Keratinocyte (primary cell): ENCODE measurements around the gene GTF2I. TPM values are rescaled to one million over a fixed set of nuclear protein-coding genes. Genes with fewer than 3 reads are reported as not detected.

Source experiments
- DNase-seq: peaks from one replicate; pipeline ENCODE4 v3.0.0-alpha.2; 2011; ENCODE audit warnings: low read depth, missing footprints, low spot score
- FAIRE-seq: peaks from 2 replicates; lab custom pipeline; 2011; peaks lifted over from hg19 to GRCh38; lab: Jason Lieb, UNC
- H2AFZ ChIP-seq: 2 replicates; pipeline ENCODE4 v1.6.0; 2012; ENCODE audit warnings: low read length, control low read depth, inconsistent platforms; ENCODE audit not compliant: control insufficient read depth
- H3K27ac ChIP-seq: 2 replicates; pipeline ENCODE4 v1.5.1; 2011; ENCODE audit warnings: low read length; ENCODE audit not compliant: control insufficient read depth, insufficient read depth
- H3K27me3 ChIP-seq: 3 replicates; pipeline ENCODE4 v1.6.0; 2011; ENCODE audit warnings: low read length; ENCODE audit not compliant: control insufficient read depth, insufficient read depth; ENCODE audit errors: extremely low read depth
- H3K36me3 ChIP-seq, 2 experiments: 2 replicates in 1 of 2; 3 replicates in 1 of 2; pipeline ENCODE4 v1.5.1; 2011; ENCODE audit warnings: low read length in 2 of 2, mild to moderate bottlenecking in 1 of 2; ENCODE audit not compliant: control insufficient read depth in 2 of 2, insufficient read depth in 2 of 2; ENCODE audit errors: extremely low read depth in 1 of 2
- H3K4me1 ChIP-seq: 3 replicates; pipeline ENCODE4 v1.5.1; 2011; ENCODE audit warnings: low read length; ENCODE audit not compliant: control insufficient read depth, insufficient read depth; ENCODE audit errors: extremely low read depth
- H3K4me2 ChIP-seq: 3 replicates; pipeline ENCODE4 v1.6.0; 2011; ENCODE audit warnings: low read depth, low read length; ENCODE audit not compliant: control insufficient read depth, insufficient read depth; ENCODE audit errors: extremely low read depth
- H3K4me3 ChIP-seq, 3 experiments: fragments of 200-600 bp in 1 of 3; sonication (generic) in 1 of 3; 2 replicates in 2 of 3; 3 replicates in 1 of 3; pipeline ENCODE4 v1.5.1; 2011 to 2016; ENCODE audit warnings: low read length in 3 of 3, mild to moderate bottlenecking in 3 of 3, control low read depth in 2 of 3, inconsistent platforms in 1 of 3, low read depth in 1 of 3, mixed read lengths in 1 of 3, mixed run types in 1 of 3, moderate library complexity in 1 of 3; ENCODE audit not compliant: control insufficient read depth in 2 of 3, insufficient read depth in 2 of 3; ENCODE audit errors: extremely low read depth in 1 of 3
- H3K79me2 ChIP-seq: 2 replicates; pipeline ENCODE4 v1.6.0; 2012; ENCODE audit warnings: low read length; ENCODE audit not compliant: control insufficient read depth, insufficient read depth
- H3K9ac ChIP-seq: 3 replicates; pipeline ENCODE4 v1.6.0; 2011; ENCODE audit warnings: low read length; ENCODE audit not compliant: control insufficient read depth, insufficient read depth; ENCODE audit errors: extremely low read depth
- H3K9me1 ChIP-seq: 3 replicates; pipeline ENCODE4 v1.6.0; 2011; ENCODE audit warnings: low read length; ENCODE audit not compliant: control insufficient read depth, insufficient read depth; ENCODE audit errors: extremely low read depth
- H3K9me3 ChIP-seq: 2 replicates; pipeline ENCODE4 v1.5.1; 2012; ENCODE audit warnings: low read depth, low read length; ENCODE audit not compliant: control insufficient read depth
- H4K20me1 ChIP-seq: 3 replicates; pipeline ENCODE4 v1.6.0; 2011; ENCODE audit warnings: low read length; ENCODE audit not compliant: control insufficient read depth, insufficient read depth; ENCODE audit errors: extremely low read depth
- EZH2 ChIP-seq: IDR thresholded peaks from one replicate; pipeline ENCODE4 v1.6.1; 2012; ENCODE audit warnings: inconsistent platforms, mild to moderate bottlenecking, low read length, moderate library complexity
- dilution Hi-C: fragments of 300-500 bp; cut with MboI; formaldehyde crosslinking; loops from one replicate; pipeline ENCODE4 v1.7.0; 2020; ENCODE audit warnings: low sequenced_read_pairs; ENCODE audit not compliant: extremely low pct_ligation_motif_present
- polyA minus RNA-seq, 3 experiments: library from RNA; depleted of rRNA, polyadenylated mRNA; stranded (reverse); fragments of >200 nt; gene quantifications; 1 replicate in 1 of 3; 2 replicates in 1 of 3; 3 replicates in 1 of 3; pipeline ENCODE4 v1.2.3, GENCODE V29; 2011
- polyA plus RNA-seq, 5 experiments: library from polyadenylated mRNA; depleted of rRNA in 3 of 5; stranded (reverse) in 3 of 5; stranded (forward) in 1 of 5; unstranded in 1 of 5; fragments of >200 nt; gene quantifications; 1 replicate in 1 of 5; 2 replicates in 3 of 5; 3 replicates in 1 of 5; pipeline versions ENCODE4 v1.2.1 to v1.2.3, GENCODE V29; 2011 to 2012; ENCODE audit warnings: missing spikeins in 2 of 5, low read depth in 1 of 5, low replicate concordance in 1 of 5
- TF ChIP-seq, protein P1 (sequence below), 3 experiments: IDR thresholded peaks in 1 of 3; conservative IDR thresholded peaks in 1 of 3; optimal IDR thresholded peaks in 1 of 3; 2 replicates in 2 of 3; 3 replicates in 1 of 3; pipeline versions ENCODE3 to v1.5.1; 2011; ENCODE audit warnings: low read length in 3 of 3, mild to moderate bottlenecking in 3 of 3, moderate library complexity in 2 of 3, control low read depth in 1 of 3, inconsistent platforms in 1 of 3; ENCODE audit not compliant: insufficient read depth in 2 of 3; ENCODE audit errors: extremely low read depth in 1 of 3

GTF2I gene
- polyA plus RNA-seq (31.6 to 73.4 TPM (median 56.1 TPM) in 3 replicates), polyA minus RNA-seq (21.5 to 63.4 TPM (median 44.7 TPM) in 3 replicates)
- polyA plus RNA-seq (2011; ENCODE audit: low read depth): 211 TPM
- polyA plus RNA-seq (2011; cell fraction: cytosol; rRNA removed): 33.9 and 43.1 TPM in 2 replicates
- polyA plus RNA-seq (2011; cell fraction: nucleus; rRNA removed): 163 and 165 TPM in 2 replicates
- 45.6 and 85.9 TPM in 2 replicates for polyA plus RNA-seq (2012; ENCODE audit: low replicate concordance)
- polyA minus RNA-seq (2011; cell fraction: cytosol; rRNA and poly(A)+ RNA removed): 24.0 TPM
- 74.7 and 107 TPM in 2 replicates for polyA minus RNA-seq (2011; cell fraction: nucleus; rRNA and poly(A)+ RNA removed)

DNA sequence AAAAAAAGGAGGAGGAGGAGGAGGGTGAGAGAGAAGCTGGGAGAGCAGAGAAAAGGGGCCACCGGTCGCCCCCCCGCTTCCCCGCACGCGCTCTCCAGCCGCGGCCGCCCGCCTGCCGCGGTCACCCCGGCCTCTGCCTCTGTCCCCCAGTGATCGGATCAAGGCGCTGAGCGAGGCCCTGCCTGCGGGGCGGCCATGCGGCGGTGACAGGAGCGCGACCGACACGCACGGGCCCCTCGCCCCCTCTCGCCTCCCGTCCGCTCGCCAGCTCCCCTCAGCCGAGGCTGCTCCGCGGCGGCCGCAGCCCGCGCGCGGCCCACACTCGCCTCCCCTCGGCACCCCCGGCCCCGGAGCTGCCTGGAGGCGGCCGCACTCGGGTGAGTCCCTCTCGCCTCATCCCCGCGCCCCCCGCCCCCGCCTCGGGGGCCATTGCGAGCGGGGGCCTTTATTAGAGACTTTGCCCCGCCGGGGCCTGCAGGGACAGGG is at the start of gene GTF2I:
Gene GTF2I, plus strand, starts transcription at position 27 of the 486 bp plus-strand sequence. CDS start 31,411 bp downstream, outside the sequence.
- dilution Hi-C loops: no loop called here
- H3K79me2 ChIP-seq: peaks cover 41% of the 10 kb centered on the region
- DNase-seq (no peak), FAIRE-seq (no peak)
- H3K9me3 ChIP-seq: no peaks in the 10 kb centered on the region
- no peaks in the 10 kb centered on the region for H3K27me3 ChIP-seq
- peak within 1 kb of the TSS; percentile 85 for H3K27ac ChIP-seq
- H3K4me1 ChIP-seq: peaks cover 32% of the 10 kb centered on the region
- TF ChIP-seq, protein P1, sequence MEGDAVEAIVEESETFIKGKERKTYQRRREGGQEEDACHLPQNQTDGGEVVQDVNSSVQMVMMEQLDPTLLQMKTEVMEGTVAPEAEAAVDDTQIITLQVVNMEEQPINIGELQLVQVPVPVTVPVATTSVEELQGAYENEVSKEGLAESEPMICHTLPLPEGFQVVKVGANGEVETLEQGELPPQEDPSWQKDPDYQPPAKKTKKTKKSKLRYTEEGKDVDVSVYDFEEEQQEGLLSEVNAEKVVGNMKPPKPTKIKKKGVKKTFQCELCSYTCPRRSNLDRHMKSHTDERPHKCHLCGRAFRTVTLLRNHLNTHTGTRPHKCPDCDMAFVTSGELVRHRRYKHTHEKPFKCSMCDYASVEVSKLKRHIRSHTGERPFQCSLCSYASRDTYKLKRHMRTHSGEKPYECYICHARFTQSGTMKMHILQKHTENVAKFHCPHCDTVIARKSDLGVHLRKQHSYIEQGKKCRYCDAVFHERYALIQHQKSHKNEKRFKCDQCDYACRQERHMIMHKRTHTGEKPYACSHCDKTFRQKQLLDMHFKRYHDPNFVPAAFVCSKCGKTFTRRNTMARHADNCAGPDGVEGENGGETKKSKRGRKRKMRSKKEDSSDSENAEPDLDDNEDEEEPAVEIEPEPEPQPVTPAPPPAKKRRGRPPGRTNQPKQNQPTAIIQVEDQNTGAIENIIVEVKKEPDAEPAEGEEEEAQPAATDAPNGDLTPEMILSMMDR (optimal IDR thresholded peaks at IDR 0.05 in 1 of 3, IDR thresholded peaks at IDR 0.05 in 1 of 3, conservative IDR thresholded peaks at IDR 0.05 in 1 of 3; ENCODE audit: extremely low read depth in 1 of 3, insufficient read depth in 2 of 3, low read length in 3 of 3): no peak
- no peak for TF ChIP-seq EZH2
- H3K36me3 ChIP-seq: peaks cover 0 to 2% of the 10 kb centered on the region in 2 experiments
- H3K9me1 ChIP-seq: no peaks in the 10 kb centered on the region
- peak within 1 kb of the TSS; percentile 84 for H2AFZ ChIP-seq
- peaks cover 7% of the 10 kb centered on the region for H4K20me1 ChIP-seq
- H3K4me3 ChIP-seq: peak within 1 kb of the TSS; percentile 59 to 91 (median 91)
- peak within 1 kb of the TSS; percentile 94 for H3K9ac ChIP-seq
- H3K4me2 ChIP-seq: peak within 1 kb of the TSS; percentile 100

DNA sequence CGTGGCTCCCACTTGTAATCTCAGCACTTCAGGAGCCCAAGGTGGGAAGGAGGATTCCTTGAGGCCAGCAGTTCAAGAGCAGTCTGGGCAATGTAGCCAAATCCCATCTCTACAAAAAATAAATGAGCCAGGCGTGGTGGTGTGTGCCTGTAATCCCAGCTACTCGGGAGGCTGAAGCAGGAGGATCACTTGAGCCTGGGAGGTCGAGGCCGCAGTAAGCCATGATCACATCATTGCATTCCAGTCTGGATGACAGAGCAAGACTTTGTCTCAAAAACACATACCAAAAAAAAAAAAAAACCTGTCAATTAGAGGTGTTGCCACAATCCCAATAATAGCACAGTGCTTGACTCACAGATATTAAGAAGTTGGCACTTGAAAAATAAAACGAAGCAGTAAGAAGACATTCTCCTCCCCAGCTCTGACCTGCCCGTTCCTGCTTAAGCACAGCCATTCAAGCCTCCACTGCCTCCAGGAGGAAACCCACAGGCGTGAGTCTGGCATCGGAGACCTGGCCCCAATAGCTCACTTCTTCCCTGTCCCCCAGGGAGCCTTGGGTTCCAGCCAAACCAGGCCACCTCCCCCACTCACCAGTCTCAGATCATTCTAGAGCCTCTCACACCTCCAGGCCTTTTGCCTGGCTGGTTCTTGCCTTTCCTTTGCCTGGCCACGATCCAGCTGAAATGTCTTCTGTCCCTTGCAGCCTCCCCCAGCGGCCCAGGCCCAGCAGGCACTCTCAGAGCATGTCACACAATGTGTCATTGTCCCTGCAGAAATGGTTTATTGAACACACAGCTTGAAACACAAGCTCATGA is 45.3 kb upstream of the GTF2I start:
- no peaks in the 10 kb centered on the region for H4K20me1 ChIP-seq
- peak overlapping the region; percentile 25 for H3K4me2 ChIP-seq
- dilution Hi-C loops: no loop called here
- TF ChIP-seq, protein P1 (optimal IDR thresholded peaks at IDR 0.05 in 1 of 3, IDR thresholded peaks at IDR 0.05 in 1 of 3, conservative IDR thresholded peaks at IDR 0.05 in 1 of 3; ENCODE audit: extremely low read depth in 1 of 3, insufficient read depth in 2 of 3, low read length in 3 of 3): no peak
- TF ChIP-seq EZH2: no peak
- H3K79me2 ChIP-seq: no peaks in the 10 kb centered on the region
- H3K9me3 ChIP-seq: no peaks in the 10 kb centered on the region
- DNase-seq: peak; percentile 90
- no peak overlapping the region for H3K4me3 ChIP-seq
- no peaks in the 10 kb centered on the region for H3K27me3 ChIP-seq
- H3K27ac ChIP-seq: peak overlapping the region; percentile 4
- H3K9ac ChIP-seq: no peak overlapping the region
- H3K36me3 ChIP-seq: no peaks in the 10 kb centered on the region
- peaks cover 12% of the 10 kb centered on the region for H3K4me1 ChIP-seq
- no peaks in the 10 kb centered on the region for H3K9me1 ChIP-seq
- peak; percentile 44 for FAIRE-seq
- H2AFZ ChIP-seq: no peak overlapping the region
